ENCODE measurements around the gene NBAS.

GRCh38 chr2:15352363-15352762, 208.8 kb downstream of the NBAS start:
- TF ChIP-seq, protein P1, sequence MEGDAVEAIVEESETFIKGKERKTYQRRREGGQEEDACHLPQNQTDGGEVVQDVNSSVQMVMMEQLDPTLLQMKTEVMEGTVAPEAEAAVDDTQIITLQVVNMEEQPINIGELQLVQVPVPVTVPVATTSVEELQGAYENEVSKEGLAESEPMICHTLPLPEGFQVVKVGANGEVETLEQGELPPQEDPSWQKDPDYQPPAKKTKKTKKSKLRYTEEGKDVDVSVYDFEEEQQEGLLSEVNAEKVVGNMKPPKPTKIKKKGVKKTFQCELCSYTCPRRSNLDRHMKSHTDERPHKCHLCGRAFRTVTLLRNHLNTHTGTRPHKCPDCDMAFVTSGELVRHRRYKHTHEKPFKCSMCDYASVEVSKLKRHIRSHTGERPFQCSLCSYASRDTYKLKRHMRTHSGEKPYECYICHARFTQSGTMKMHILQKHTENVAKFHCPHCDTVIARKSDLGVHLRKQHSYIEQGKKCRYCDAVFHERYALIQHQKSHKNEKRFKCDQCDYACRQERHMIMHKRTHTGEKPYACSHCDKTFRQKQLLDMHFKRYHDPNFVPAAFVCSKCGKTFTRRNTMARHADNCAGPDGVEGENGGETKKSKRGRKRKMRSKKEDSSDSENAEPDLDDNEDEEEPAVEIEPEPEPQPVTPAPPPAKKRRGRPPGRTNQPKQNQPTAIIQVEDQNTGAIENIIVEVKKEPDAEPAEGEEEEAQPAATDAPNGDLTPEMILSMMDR (IDR thresholded peaks at IDR 0.05; ENCODE audit: low read depth, low read length) = no peak
- no peak for TF ChIP-seq EZH2phosphoT487 (IDR thresholded peaks at IDR 0.05; ENCODE audit: low read depth)
